ENCODE results near the gene NECAP2.
"Not testable (repeated sequence)": the region's sequence is repeated elsewhere in the genome, so short reads cannot be mapped to it uniquely, and the experiment has no call there.

Gene NECAP2

GRCh38 chr1:16498573-16499413 lies 58.3 kb downstream of the NECAP2 start:
- Mint-ChIP-seq H3K27me3 (ENCODE audit: low read depth) (peaks cover 5% of the 10 kb centered on the region), H3K4me3 (peak overlapping the region; percentile 88 to 94 (median 92)), H3K27ac (peak overlapping the region; percentile 95 to 97 (median 95)), H3K4me1 (peaks cover 9% of the 10 kb centered on the region), H3K36me3 (ENCODE audit: low read depth) (no peaks in the 10 kb centered on the region), H3K9me3 (no peaks in the 10 kb centered on the region)
- peak in 1 of 3 experiments; percentile 30 for TF ChIP-seq CTCF (IDR thresholded peaks at IDR 0.05; ENCODE audit: unreplicated experiment in 3 of 3)

DNA sequence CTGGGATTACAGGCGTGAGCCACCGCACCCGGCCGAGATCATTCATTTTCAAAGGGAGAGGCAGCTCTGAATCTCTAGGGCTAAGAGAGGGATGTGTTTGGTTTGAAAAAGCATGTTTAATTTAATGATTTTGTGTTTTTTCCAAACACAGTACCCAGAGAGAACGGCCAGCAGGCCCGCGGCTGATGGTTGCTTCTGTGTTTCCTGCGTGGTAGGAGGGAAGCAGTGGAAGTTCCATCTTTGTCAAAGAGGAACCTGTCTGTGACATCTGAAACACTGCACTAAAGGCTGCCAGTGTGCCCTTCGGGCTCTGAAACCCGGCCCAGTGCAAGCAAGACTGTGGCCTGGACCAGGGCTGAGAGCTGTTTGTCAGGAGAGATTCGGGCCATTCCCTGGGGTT lies 59.9 kb downstream of the NECAP2 start:
- H3K27me3 Mint-ChIP-seq (ENCODE audit: low read depth); H3K36me3 Mint-ChIP-seq (ENCODE audit: low read depth); H3K9me3 Mint-ChIP-seq; H3K4me1 Mint-ChIP-seq: not testable (repeated sequence)
- Mint-ChIP-seq H3K27ac (peak overlapping the region in 1 of 3 experiments; percentile 95), H3K4me3 (peak overlapping the region; percentile 88 to 94 (median 92))

GRCh38 chr1:16500975-16501374 lies 60.5 kb downstream of the NECAP2 start:
- H3K27ac Mint-ChIP-seq = peak overlapping the region in 2 of 3 experiments; percentile 42 to 75
- H3K4me1 Mint-ChIP-seq; H3K27me3 Mint-ChIP-seq (ENCODE audit: low read depth); H3K9me3 Mint-ChIP-seq; H3K36me3 Mint-ChIP-seq (ENCODE audit: low read depth): not testable (repeated sequence)
- peak overlapping the region; percentile 64 to 92 (median 77) for H3K4me3 Mint-ChIP-seq

DNA sequence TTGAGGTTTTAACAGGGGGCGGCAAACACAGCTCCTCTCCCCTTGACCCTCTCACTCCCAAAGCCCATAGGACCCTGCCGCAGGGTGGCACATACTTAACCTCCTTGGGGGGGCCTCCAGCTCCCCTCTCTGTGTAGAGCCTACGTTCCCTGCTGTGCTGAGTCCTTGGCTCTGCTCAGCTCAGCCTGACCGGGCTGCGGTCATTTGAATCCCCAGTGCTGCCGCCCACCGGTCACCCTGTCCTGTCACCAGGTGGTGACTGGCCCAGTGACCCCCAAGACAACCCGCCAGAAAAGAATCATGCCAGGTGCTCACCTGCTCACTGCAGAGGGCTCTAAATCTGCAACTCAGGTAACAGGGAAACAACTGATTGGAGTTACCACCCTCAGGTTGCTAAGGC lies 60.9 kb downstream of the NECAP2 start:
- H3K27ac Mint-ChIP-seq = peak overlapping the region in 2 of 3 experiments; percentile 42 to 75
- not testable (repeated sequence) for H3K27me3 Mint-ChIP-seq (ENCODE audit: low read depth); H3K4me1 Mint-ChIP-seq; H3K36me3 Mint-ChIP-seq (ENCODE audit: low read depth); H3K9me3 Mint-ChIP-seq
- H3K4me3 Mint-ChIP-seq = peak overlapping the region; percentile 64 to 92 (median 77)

GRCh38 chr1:16503494-16503893 lies 63.0 kb downstream of the NECAP2 start:
- Mint-ChIP-seq H3K4me1 (no peaks in the 10 kb centered on the region), H3K9me3 (peaks cover 8% of the 10 kb centered on the region), H3K36me3 (ENCODE audit: low read depth) (no peaks in the 10 kb centered on the region), H3K4me3 (peak overlapping the region in 1 of 3 experiments; percentile 66), H3K27me3 (ENCODE audit: low read depth) (peaks cover 5% of the 10 kb centered on the region), H3K27ac (peak overlapping the region in 1 of 3 experiments; percentile 52)
- TF ChIP-seq CTCF (IDR thresholded peaks at IDR 0.05; ENCODE audit: unreplicated experiment in 3 of 3) = no peak

GRCh38 chr1:16505870-16506269 lies 65.3 kb downstream of the NECAP2 start:
- H3K27me3 Mint-ChIP-seq (ENCODE audit: low read depth); H3K9me3 Mint-ChIP-seq; H3K36me3 Mint-ChIP-seq (ENCODE audit: low read depth); H3K4me1 Mint-ChIP-seq; H3K4me3 Mint-ChIP-seq; H3K27ac Mint-ChIP-seq: not testable (repeated sequence)

DNA sequence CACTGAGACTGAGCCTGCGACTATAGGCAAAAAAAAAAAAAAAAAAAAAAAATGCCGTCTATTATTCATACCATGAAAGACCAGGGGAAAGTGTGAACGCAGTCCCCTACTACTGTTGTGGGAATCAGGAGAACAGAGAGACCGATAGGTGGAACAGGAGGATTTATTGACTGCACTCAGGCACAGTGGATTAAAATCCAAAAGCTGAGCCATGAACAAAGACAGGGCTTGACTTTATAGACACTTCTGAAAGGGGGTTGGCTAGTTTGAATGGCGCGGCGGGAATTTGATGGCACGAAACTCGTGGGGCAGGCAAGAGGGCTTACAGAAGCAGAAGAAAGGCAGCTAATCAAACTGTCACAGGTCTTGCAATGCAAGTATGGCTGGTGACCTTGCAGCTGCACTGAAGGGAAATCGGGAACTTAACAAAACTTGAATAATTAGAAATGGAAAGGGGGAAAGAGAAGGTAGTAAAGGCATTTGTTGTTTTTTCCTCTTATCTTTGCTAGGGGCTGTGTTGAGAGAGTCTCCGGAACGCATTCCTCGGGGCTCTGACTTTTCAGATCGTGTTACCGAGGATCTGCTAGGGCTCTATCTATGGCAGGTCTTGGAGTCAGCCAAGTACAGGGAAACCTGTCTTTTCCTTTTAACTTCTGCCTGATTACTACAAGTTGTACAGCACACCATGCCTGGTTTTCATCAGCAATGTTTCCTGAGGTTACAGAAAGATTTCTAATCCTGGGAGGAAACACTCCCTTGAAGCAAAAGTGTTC lies 66.0 kb downstream of the NECAP2 start:
- not testable (repeated sequence) for H3K4me1 Mint-ChIP-seq, H3K4me3 Mint-ChIP-seq

DNA sequence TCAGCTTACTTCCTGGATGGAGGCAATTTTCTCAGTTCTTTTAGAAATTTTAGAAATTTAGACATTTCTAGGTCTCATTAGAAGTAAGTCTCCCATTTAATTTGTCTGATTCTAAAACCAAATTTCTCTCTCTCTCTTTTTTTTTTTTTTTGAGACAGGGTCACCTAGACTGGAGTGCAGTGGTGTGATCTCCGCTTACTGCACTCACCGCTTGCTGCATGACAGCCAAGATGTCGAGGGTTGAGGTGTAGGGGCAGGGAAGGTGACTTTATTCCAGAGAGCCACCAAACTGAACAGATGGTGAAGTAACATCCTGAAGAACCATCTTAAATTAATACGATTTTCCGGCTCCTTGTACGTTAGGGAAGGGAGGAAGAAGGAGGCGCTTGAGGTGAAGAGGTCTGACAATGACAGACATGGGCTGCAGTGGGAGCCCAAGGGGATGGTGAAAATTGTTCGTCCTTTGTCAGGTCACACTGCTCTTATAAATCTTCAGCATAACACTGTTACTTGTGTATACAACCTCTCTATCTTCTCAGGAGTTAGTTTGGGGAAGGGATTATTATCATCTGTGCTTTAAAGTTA lies 68.4 kb downstream of the NECAP2 start:
- not testable (repeated sequence) for H3K4me1 Mint-ChIP-seq; H3K4me3 Mint-ChIP-seq; H3K9me3 Mint-ChIP-seq; H3K27ac Mint-ChIP-seq; H3K27me3 Mint-ChIP-seq (ENCODE audit: low read depth); H3K36me3 Mint-ChIP-seq (ENCODE audit: low read depth)

More for the DNA sequence above, 66.0 kb downstream of the NECAP2 start:
- H3K36me3 Mint-ChIP-seq (ENCODE audit: low read depth); H3K27ac Mint-ChIP-seq; H3K9me3 Mint-ChIP-seq; H3K27me3 Mint-ChIP-seq (ENCODE audit: low read depth): not testable (repeated sequence)
